ENCODE data around the gene ULBP3.

- no peak for TF ChIP-seq NFYB (CRISPR knock-in tag; conservative IDR thresholded peaks at IDR 0.05; ENCODE audit: low read depth)
- TF ChIP-seq CTCF (IDR thresholded peaks at IDR 0.05): no peak
- TF ChIP-seq SP1 (CRISPR knock-in tag; conservative IDR thresholded peaks at IDR 0.05): no peak
- TF ChIP-seq TP53 (CRISPR knock-in tag; IDR thresholded peaks at IDR 0.05): no peak
- no peak for TF ChIP-seq NR1H2 (CRISPR knock-in tag; IDR thresholded peaks at IDR 0.05)
- TF ChIP-seq FOXJ3 (CRISPR knock-in tag; IDR thresholded peaks at IDR 0.05; ENCODE audit: borderline replicate concordance): no peak
Observed at GRCh38 chr6:150099546-150099945, 30.6 kb upstream of the ULBP3 start.
